Heart left ventricle (tissue), 16 donors: ENCODE measurements around the gene POLG. TPM values are rescaled to one million over a fixed set of nuclear protein-coding genes. Genes with fewer than 3 reads are reported as not detected.

Experiments
- ATAC-seq, 4 donors: fragments of 200-7000 bp; cut with Tn5 transposase; one replicate each; pipeline ENCODE4 v1.9.1; 2020 to 2022; ENCODE audit warnings: moderate library complexity in 4 of 4, mild to moderate bottlenecking in 3 of 4, moderate number of reproducible peaks in 1 of 4
- DNase-seq, 5 donors: peaks; one replicate each; pipeline ENCODE4 v3.0.0-alpha.2; 2020
- H3K27ac ChIP-seq, 12 donors: fragments of 200-600 bp; sonication (generic) in 4 of 12; one replicate each; pipeline versions ENCODE4 v1.5.0 to v1.8.0; 2016 to 2022; ENCODE audit warnings: mild to moderate bottlenecking in 2 of 12
- H3K27me3 ChIP-seq, 9 donors: fragments of 200-600 bp; sonication (generic) in 2 of 9; one replicate each; pipeline versions ENCODE4 v1.5.1 to v1.8.0; 2016 to 2022; ENCODE audit warnings: mild to moderate bottlenecking in 3 of 9
- H3K36me3 ChIP-seq, 9 donors: fragments of 200-600 bp; sonication (generic) in 2 of 9; one replicate each; pipeline versions ENCODE4 v1.5.0 to v1.8.0; 2018 to 2022; ENCODE audit warnings: mild to moderate bottlenecking in 2 of 9
- H3K4me1 ChIP-seq, 12 donors: fragments of 200-600 bp; sonication (generic) in 4 of 12; one replicate each; pipeline versions ENCODE4 v1.5.0 to v1.8.0; 2016 to 2022; ENCODE audit warnings: mild to moderate bottlenecking in 3 of 12
- H3K4me3 ChIP-seq, 12 donors: fragments of 200-600 bp; sonication (generic) in 4 of 12; one replicate each; pipeline versions ENCODE4 v1.5.0 to v1.8.0; 2017 to 2022; ENCODE audit warnings: mild to moderate bottlenecking in 9 of 12, moderate library complexity in 4 of 12
- H3K9me3 ChIP-seq, 12 donors: fragments of 200-600 bp; sonication (generic) in 4 of 12; one replicate each; pipeline versions ENCODE4 v1.5.0 to v1.8.0; 2016 to 2022; ENCODE audit warnings: mild to moderate bottlenecking in 1 of 12
- POLR2A ChIP-seq, 2 donors: fragments of 450-650 bp; IDR thresholded peaks; one replicate each; pipeline ENCODE4 v1.6.1; 2017; ENCODE audit warnings: antibody characterized with exemption in 2 of 2, mild to moderate bottlenecking in 2 of 2, moderate library complexity in 2 of 2
- WGBS, 4 donors: extraction: QIAGEN DNeasy Blood & Tissue Kit in 2 of 4; methylation state at CpG; one replicate each; pipeline versions ENCODE4 v1.1.5 to v1.1.7; 2013 to 2018; 5-methylcytosine and 5-hydroxymethylcytosine counted together
- intact Hi-C, 10 donors: fragments of 100-400 bp; cut with DNase I; formaldehyde crosslinking; loops; one replicate each; pipeline versions ENCODE4 v1.11.1 to v1.14.2; 2022
- polyA plus RNA-seq, 2 donors: library from polyadenylated mRNA; stranded (reverse); fragments of 200-250 nt; gene quantifications; one replicate each; pipeline ENCODE4 v1.2.3, GENCODE V29; 2013
- total RNA-seq, 9 donors: library from RNA; depleted of rRNA in 2 of 9; stranded (reverse); fragments of >200 nt in 2 of 9; fragmentation: NEBNext Ultra II Directional in 3 of 9; extraction: Animal tissue kit (Norgen Biotek cat#: 25700) in 3 of 9; gene quantifications; one replicate each; pipeline versions ENCODE4 v1.1.0 to v1.2.4, GENCODE V29; 2016 to 2023
- TF ChIP-seq, protein P1 (sequence below), 12 donors: fragments of 200-600 bp; sonication (generic) in 4 of 12; IDR thresholded peaks; one replicate each; pipeline versions ENCODE4 v1.5.0 to v1.8.0; 2018 to 2022; ENCODE audit warnings: antibody characterized with exemption in 12 of 12, mild to moderate bottlenecking in 5 of 12
- donor health status: ischemic (EF 13 %, LVEDD 7.1; RV severe dilation, severe dysfunction).
- donor health status: healthy with polysubstance abuse.
- donor health status: DM: no; HTN: yes; CAD: no.
- donor health status: DM: no; HTN: no; CAD: no.
- donor health status: ischemic (EF 25% LVEDD 6.9; RV normal size, moderate dysfunction).
- donor health status: ischemic (EF 25% LVEDD 5.7; RV mildly dilated, moderate dysfunction).
- donor health status: healthy.
- donor health status: DM: yes; HTN: yes; CAD: no.
- donor health status: ischemic (EF 35%, LVEDD 5.7; RV mildly dilated, moderate dysfunction).
- donor health status: nonischemic (EF 11% LVEDD 7.7; RV severe dilation, severe dysfunction).
- donor health status: DM: yes; HTN: yes; CAD: no.
- donor health status: PGD.
- donor health status: ischemic (EF 29% LVEDD 5.4; RV normal size, mild dysfunction).
- donor health status: nonischemic (EF 23%, LVEDD 6.1; RV moderate dilation, normal function).

Gene POLG
- total and polyA plus RNA-seq, 11 donors: 32.1 to 79.8 (median 38.4) TPM

DNA sequence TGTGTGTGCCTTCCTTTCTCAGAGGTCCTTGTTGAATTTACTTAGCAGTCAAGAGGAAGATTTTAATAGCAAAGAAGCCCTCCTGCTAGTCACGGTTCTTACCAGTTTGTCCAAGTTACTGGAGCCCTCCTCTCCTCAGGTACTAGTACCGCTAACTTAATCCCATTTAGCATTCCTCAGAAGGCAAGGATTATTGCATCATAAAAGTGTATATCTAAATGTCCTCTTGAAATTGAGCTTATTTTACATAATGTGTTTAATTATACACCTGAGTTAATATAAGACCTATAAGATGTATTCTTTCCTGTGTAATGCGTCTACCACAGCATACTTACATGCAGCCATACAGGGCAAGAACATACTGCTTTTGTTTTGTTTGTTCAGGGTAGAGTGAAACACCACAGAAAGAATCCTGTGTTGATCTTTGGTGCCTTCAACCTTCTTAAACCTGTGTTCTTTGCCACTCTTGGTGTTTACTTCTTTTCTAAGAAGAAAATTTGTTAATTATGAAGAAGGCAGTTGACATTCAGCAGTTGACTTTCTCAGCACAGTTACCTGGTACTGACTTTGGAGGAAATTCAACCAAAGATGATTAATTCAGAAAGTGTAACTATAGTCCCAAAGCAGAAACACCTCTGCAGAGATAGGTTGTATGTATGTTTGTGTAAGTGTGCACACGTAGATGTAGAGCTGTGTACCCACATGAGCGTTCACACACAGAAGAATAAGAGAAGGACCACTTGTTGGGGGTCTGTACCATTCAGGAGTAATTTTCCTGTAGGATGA lies 33.1 kb downstream of the POLG start:
- ATAC-seq (no peak), DNase-seq (no peak)
- Histone ChIP-seq H3K36me3 (peaks cover 0 to 48% (median 0%) of the 10 kb centered on the region in 9 donors), H3K9me3 (peaks cover 0 to 4% (median 0%) of the 10 kb centered on the region in 12 donors), H3K27me3 (no peaks in the 10 kb centered on the region), H3K4me1 (peaks cover 0 to 3% (median 0%) of the 10 kb centered on the region in 12 donors), H3K4me3 (no peak overlapping the region), H3K27ac (no peak overlapping the region)
- TF ChIP-seq POLR2A (IDR thresholded peaks at IDR 0.05): no peak
- TF ChIP-seq, protein P1, sequence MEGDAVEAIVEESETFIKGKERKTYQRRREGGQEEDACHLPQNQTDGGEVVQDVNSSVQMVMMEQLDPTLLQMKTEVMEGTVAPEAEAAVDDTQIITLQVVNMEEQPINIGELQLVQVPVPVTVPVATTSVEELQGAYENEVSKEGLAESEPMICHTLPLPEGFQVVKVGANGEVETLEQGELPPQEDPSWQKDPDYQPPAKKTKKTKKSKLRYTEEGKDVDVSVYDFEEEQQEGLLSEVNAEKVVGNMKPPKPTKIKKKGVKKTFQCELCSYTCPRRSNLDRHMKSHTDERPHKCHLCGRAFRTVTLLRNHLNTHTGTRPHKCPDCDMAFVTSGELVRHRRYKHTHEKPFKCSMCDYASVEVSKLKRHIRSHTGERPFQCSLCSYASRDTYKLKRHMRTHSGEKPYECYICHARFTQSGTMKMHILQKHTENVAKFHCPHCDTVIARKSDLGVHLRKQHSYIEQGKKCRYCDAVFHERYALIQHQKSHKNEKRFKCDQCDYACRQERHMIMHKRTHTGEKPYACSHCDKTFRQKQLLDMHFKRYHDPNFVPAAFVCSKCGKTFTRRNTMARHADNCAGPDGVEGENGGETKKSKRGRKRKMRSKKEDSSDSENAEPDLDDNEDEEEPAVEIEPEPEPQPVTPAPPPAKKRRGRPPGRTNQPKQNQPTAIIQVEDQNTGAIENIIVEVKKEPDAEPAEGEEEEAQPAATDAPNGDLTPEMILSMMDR (IDR thresholded peaks at IDR 0.05): no peak
- intact Hi-C loops: loop anchor here in 4 of 10 donors (2.0 to 10.0 kb wide), 2 partner anchors 95 to 97 kb away; no protein-coding TSS in a partner anchor
- WGBS, 4 donors: 82 to 96% (median 88%) methylated on average over 5 of the region's 5 CpGs

- Histone ChIP-seq H3K4me3 (no peak overlapping the region), H3K4me1 (no peaks in the 10 kb centered on the region), H3K27ac (no peak overlapping the region), H3K27me3 (no peaks in the 10 kb centered on the region), H3K9me3 (peaks cover 0 to 4% (median 0%) of the 10 kb centered on the region in 12 donors), H3K36me3 (peaks cover 0 to 36% (median 0%) of the 10 kb centered on the region in 9 donors)
- ATAC-seq (peak in 3 of 4 donors; percentile 41 to 51 (median 42)), DNase-seq (no peak)
- TF ChIP-seq POLR2A (IDR thresholded peaks at IDR 0.05): no peak
- TF ChIP-seq, protein P1 (IDR thresholded peaks at IDR 0.05): peak in 9 of 12 donors; percentile 14 to 51 (median 35)
- intact Hi-C loops: loop anchor here in 6 of 10 donors (2.0 to 10.0 kb wide), 3 partner anchors 93 to 95 kb away; no protein-coding TSS in a partner anchor
Measured at GRCh38 chr15:89299896-89300295, 34.7 kb downstream of the POLG start.

- Histone ChIP-seq H3K4me1 (no peaks in the 10 kb centered on the region), H3K36me3 (peaks cover 0 to 41% (median 0%) of the 10 kb centered on the region in 9 donors), H3K27ac (no peak overlapping the region), H3K27me3 (no peaks in the 10 kb centered on the region), H3K4me3 (no peak overlapping the region), H3K9me3 (no peaks in the 10 kb centered on the region)
- intact Hi-C loops: loop anchor here in 2 of 10 donors (5.0 to 10.0 kb wide), 2 partner anchors 86 to 88 kb away; no protein-coding TSS in a partner anchor
- ATAC-seq: no peak
- no peak for DNase-seq
- TF ChIP-seq, protein P1 (IDR thresholded peaks at IDR 0.05): no peak
- TF ChIP-seq POLR2A (IDR thresholded peaks at IDR 0.05): no peak
- WGBS, 4 donors: 96 to 99% (median 97%) methylated on average over 2 of the region's 2 CpGs
Measured at GRCh38 chr15:89293012-89293411, 41.6 kb downstream of the POLG start.

DNA sequence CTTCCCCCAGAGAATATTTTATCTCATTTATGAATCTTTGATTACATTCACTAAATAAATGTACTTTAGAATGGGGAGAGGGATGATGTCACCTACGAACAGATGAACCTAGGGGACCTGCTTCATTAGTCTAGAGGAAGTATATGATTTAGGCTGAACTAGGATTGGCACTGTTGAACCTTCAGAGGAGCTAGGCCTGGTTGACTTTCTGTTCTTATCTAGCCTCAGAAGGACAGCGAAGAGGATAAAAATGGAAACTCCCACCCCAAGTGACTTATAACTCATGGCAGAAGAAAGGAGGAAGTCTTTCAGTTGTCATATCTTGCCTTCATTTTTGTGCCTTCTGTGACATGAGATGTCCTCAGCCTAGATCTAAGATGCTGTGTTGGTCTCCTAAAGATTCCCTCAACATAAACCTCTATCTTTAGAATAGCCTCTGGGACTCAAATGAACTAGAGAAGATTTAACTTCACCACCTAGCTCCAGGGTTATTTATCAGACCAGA lies 42.6 kb downstream of the POLG start:
- H3K4me1 ChIP-seq: no peaks in the 10 kb centered on the region
- 87 to 94% (median 91%) methylated on average over 2 of the region's 2 CpGs for WGBS, 4 donors
- no peak for TF ChIP-seq POLR2A (IDR thresholded peaks at IDR 0.05)
- peaks cover 0 to 50% (median 0%) of the 10 kb centered on the region in 9 donors for H3K36me3 ChIP-seq
- intact Hi-C loops: loop anchor here in 2 of 10 donors (5.0 to 10.0 kb wide), 2 partner anchors 85 to 87 kb away; no protein-coding TSS in a partner anchor
- H3K4me3 ChIP-seq: no peak overlapping the region
- no peak overlapping the region for H3K27ac ChIP-seq
- ATAC-seq (no peak), DNase-seq (no peak)
- H3K9me3 ChIP-seq: no peaks in the 10 kb centered on the region
- no peaks in the 10 kb centered on the region for H3K27me3 ChIP-seq
